ENCODE results near the gene THAP9.

The THAP9 gene

GRCh38 chr4:82965763-82966162, 65.2 kb downstream of the THAP9 start:
- no peak for DNase-seq (ENCODE audit: low read depth in 2 of 2)

GRCh38 chr4:82968972-82969371, 68.4 kb downstream of the THAP9 start:
- no peak for DNase-seq (ENCODE audit: low read depth in 2 of 2)

- DNase-seq (ENCODE audit: low read depth in 2 of 2): no peak
Observed at GRCh38 chr4:82969414-82969813, 68.9 kb downstream of the THAP9 start.
